ENCODE data around the gene UNCX. TPM values are rescaled to one million over a fixed set of nuclear protein-coding genes. Genes with fewer than 3 reads are reported as not detected.
A peak's percentile ranks its signal among the peaks of the same experiment; 100 is the strongest.

UNCX gene
- total RNA-seq, 6 experiments from 2014 or later: not detected

GRCh38 chr7:1263391-1263951 lies 30.8 kb downstream of the UNCX start:
- ATAC-seq (no peak), DNase-seq (peak in 2 of 3 donors; percentile 8 to 44)
- H3K27ac ChIP-seq: no peak overlapping the region
- H3K4me3 ChIP-seq: no peak overlapping the region
- no peaks in the 10 kb centered on the region for H3K36me3 ChIP-seq
- TF ChIP-seq CTCF (IDR thresholded peaks at IDR 0.05) (no peak), POLR2A (IDR thresholded peaks at IDR 0.05) (no peak)
- no peaks in the 10 kb centered on the region for H3K27me3 ChIP-seq
- no peaks in the 10 kb centered on the region for H3K9me3 ChIP-seq
- 80% methylated on average over 8 of the region's 28 CpGs for WGBS (ENCODE audit: insufficient coverage, low coverage, low lambda C conversion rate, missing lambda C conversion rate)
- intact Hi-C loops (cut with DNase I): no loop called here
- H3K4me1 ChIP-seq: no peaks in the 10 kb centered on the region

- WGBS (ENCODE audit: insufficient coverage, low coverage, low lambda C conversion rate, missing lambda C conversion rate): 64% methylated on average over 7 of the region's 30 CpGs
- no peaks in the 10 kb centered on the region for H3K27me3 ChIP-seq
- DNase-seq (peak in 2 of 3 donors; percentile 13 to 40), ATAC-seq (no peak)
- TF ChIP-seq CTCF (IDR thresholded peaks at IDR 0.05): no peak
- no peak for TF ChIP-seq POLR2A (IDR thresholded peaks at IDR 0.05)
- H3K27ac ChIP-seq: no peak overlapping the region
- no peaks in the 10 kb centered on the region for H3K9me3 ChIP-seq
- H3K4me3 ChIP-seq: no peak overlapping the region
- H3K36me3 ChIP-seq: no peaks in the 10 kb centered on the region
- intact Hi-C loops (cut with DNase I): no loop called here
- H3K4me1 ChIP-seq: no peaks in the 10 kb centered on the region
Measured at GRCh38 chr7:1264345-1265280, 31.9 kb downstream of the UNCX start.

GRCh38 chr7:1267016-1267900 lies 34.6 kb downstream of the UNCX start:
- WGBS (ENCODE audit: insufficient coverage, low coverage, low lambda C conversion rate, missing lambda C conversion rate): 20% methylated on average over 1 of the region's 31 CpGs

More at GRCh38 chr7:1267016-1267900, 34.6 kb downstream of the UNCX start:
- no peaks in the 10 kb centered on the region for H3K4me1 ChIP-seq
- TF ChIP-seq POLR2A (IDR thresholded peaks at IDR 0.05) (no peak), CTCF (IDR thresholded peaks at IDR 0.05) (no peak)
- intact Hi-C loops (cut with DNase I): no loop called here
- H3K36me3 ChIP-seq: no peaks in the 10 kb centered on the region
- no peaks in the 10 kb centered on the region for H3K9me3 ChIP-seq
- no peaks in the 10 kb centered on the region for H3K27me3 ChIP-seq
- H3K27ac ChIP-seq: no peak overlapping the region
- DNase-seq: peak in 2 of 3 donors; percentile 13 to 47
- ATAC-seq: no peak
- no peak overlapping the region for H3K4me3 ChIP-seq
